AG08395 (cell line): ENCODE data around the gene VAMP7.
"Not testable (repeated sequence)": the region's sequence is repeated elsewhere in the genome, so short reads cannot be mapped to it uniquely, and the experiment has no call there.

Experiments used
- DNase-seq: peaks from one replicate; pipeline ENCODE4 v3.0.0; 2012; ENCODE audit warnings: mixed read lengths, low spot score

Gene VAMP7

DNA sequence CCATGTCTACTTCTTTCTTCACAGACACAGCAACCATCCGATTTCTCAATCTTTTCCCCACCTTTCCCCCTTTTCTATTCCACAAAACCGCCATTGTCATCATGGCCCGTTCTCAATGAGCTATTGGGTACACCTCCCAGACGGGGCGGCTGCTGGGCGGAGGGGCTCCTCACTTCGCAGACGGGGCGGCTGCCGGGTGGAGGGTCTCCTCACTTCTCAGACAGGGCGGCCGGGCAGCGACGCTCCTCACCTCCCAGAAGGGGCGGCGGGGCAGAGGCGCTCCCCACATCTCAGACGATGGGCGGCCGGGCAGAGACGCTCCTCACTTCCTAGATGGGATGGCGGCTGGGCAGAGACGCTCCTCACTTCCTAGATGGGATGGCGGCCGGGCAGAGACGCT lies 26.5 kb downstream of the VAMP7 start:
- not testable (repeated sequence) for DNase-seq

DNA sequence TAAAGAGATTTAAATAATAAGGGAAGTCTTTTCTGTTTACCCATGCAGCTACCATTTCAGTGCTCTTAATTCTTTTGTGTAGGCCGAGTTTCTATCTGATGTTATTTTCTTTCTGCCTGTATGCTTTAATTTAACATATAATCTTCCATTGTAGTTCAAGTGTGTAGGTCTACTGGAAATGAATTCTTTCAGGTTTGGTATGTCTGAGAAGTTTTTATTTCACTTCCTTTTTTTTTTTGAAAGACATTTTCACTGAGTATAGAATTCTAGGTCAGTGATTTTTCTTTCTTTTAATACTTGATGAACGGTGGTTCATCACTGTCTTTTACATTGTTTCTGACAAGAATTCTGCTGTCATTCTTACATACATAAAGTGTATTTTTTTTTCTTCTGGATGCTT lies 42.1 kb downstream of the VAMP7 start:
- no peak for DNase-seq

DNA sequence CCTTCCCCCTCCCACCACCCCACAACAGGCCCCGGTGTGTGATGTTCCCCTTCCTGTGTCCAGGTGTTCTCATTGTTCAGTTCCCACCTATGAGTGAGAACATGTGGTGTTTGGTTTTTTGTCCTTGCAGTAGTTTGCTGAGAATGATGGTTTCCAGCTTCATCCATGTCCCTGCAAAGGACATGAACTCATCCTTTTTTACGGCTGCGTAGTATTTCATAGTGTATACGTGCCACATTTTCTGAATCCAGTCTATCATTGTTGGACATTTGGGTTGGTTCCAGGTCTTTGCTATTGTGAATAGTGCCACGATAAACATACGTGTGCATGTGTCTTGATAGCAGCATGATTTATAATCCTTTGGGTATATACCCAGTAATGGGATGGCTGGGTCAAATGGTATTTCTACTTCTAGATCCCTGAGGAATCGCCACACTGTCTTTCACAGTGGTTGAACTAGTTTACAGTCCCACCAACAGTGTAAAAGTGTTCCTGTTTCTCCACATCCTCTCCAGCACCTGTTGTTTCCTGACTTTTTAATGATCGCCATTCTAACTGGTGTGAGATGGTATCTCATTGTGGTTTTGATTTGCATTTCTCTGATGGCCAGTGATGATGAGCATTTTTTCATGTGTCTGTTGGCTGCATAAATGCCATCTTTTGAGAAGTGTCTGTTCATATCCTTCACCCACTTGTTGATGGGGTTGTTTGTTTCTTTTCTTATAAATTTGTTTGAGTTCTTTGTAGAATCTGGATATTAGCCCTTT lies 49.9 kb downstream of the VAMP7 start:
- DNase-seq = not testable (repeated sequence)

DNA sequence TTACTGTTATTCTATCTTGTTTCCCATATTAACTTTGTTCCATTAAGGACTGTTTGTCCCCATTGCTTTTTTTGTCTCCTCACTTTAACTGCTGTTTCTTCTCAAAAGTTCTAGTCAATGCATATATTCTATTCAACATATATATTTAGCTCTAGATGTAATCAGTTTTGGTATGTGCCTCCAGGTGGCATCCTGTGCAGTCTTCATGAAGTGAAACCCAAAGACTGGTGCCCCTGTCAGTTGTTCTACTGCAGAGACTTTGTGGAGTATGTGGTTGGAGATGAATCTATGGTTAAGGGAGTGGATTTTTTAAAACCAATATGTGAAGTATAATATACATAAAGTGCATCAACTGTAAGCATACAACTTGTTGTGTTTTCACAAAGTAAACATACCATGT lies 57.0 kb downstream of the VAMP7 start:
- DNase-seq = no peak

DNA sequence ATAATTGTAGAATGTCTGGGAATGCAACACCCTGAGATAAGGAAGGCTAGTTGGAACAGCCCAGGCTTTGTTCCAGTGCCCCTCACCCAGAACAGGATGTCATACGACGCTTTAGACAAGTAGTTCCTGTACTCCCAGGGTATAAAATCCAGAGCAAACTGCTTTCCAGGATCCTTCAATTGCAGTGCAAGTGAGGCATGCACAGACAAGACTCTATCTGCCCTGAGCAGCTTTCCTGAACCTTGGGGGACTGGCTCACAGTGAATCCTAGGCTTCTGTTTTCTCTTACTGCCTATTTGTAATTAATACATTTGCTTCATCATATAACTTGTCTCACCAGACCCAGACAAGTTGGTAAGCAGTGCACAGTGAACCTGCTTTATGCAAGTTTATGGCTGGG lies 68.0 kb downstream of the VAMP7 start:
- no peak for DNase-seq

DNA sequence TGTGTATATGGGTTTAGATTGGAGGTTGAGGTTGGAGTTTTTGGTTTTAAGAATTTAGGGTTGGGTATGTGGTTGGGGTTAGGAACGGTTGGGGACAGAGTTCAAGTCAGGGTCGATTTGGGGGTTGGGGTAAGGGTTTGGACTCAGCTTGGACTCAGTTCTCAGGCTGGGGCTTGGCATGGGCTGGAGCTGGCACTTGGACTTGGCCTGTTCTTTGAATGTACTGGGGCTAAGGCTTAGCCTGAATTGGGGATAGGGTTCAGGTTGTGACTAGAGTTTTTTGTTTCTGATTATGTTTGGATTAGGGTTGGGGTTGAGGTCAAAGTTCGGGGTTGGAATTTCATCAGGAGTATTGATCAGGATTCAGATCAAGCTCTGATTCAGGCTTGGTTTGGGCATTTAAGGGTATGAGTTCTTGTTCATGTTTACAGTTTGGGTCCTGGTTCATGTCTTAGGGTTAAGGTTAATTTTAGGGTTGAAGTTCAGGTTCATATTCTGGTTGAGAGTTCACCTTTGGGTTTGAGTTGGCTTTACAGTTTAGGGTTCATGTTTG lies 70.2 kb downstream of the VAMP7 start:
- DNase-seq = no peak

DNA sequence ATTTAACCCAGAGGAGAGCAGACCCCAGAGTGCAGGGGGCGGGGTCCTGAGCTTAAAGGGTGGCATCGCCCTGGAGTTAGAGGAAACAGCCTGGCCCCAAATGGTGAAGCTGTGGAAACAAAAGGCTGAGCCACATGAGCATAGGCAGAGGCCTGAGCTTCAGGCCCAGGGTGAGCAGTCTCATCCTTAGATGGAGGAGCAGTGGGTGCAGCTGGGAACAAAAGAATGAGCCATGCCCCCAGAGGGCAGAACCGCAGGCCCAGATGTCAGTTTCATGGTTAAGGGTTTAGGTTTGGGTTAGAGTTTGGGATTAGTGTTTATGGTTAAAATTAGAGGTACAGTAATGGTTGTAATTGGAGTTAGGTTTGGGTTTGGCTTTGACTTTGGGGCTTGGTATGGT lies 71.9 kb downstream of the VAMP7 start:
- no peak for DNase-seq

DNA sequence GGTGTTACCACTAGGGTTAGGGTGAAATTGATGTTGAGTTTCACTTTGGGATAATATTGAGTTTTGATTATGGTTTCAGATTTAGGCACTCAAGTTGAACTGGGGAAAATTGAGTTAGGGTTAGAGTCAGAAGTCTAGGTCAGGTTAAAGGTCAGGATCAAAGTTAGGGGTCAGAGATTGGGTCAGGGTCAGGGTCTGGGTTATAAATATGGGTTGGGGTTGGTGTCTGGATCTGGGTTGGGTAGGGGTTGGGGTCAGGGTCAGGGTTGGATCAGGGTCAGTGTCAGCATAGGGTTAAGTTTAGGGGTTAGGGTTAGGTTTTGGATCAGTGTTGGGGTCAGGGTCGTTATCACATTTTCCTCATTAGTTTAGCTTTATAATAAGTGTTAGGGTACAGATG lies 73.6 kb downstream of the VAMP7 start:
- DNase-seq = no peak

DNA sequence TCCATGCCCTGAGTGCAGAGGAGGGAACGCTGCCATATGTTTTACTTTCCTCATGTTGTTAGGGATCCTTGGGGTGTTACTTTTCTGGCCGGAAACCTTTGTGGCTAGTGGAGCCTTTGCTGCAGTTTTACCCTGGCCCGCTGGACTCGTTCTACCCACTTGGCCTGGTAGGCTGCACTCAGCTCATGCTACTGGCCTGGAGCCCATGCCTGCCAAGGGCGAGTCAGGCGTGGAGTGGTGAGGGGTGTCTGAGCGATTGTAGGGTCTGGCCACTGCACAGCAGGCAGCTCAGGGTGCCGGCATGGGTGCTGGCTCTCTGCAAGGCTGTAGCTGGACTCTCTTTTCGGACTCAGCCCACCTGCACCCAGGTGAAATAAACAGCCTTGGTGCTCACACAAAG lies 75.0 kb downstream of the VAMP7 start:
- no peak for DNase-seq

DNA sequence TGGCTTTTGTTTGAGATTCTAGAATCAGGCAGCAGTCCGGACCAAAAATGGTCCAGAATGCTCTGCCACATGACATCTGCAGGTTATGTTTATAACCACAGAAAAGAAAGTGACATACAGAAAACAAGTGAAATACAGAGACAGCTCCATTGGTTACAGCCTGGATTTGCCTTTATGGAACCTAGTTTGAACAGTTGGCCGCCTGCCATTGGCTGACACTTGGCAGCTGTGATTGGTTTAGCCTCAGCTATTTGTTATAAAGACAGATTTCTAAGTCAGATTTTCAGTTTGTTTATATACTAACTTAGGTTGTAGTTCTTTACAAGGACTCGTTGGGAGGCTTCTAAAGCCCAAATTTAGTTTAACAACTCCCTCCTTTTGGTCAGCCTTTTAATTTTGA lies 75.5 kb downstream of the VAMP7 start:
- DNase-seq = no peak

DNA sequence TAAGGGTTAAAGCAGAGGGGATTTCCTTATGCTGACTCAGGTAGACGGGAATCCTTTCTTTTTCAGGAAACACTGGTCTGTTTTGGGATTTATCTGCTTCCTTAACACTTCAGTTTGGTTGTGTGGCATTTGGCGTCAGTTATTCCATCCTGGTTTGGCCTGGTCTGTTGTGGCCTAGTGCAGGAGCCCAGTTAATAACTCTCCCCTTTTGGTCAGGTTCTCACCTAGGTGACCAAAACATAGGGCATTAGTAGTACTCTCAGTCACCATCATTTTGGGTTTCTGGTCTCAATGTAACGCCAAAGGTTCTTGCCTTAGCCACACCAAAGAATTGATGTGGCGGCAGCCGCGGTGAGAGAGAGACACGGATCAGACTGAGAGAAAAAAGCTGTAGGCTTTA lies 76.7 kb downstream of the VAMP7 start:
- DNase-seq = no peak

DNA sequence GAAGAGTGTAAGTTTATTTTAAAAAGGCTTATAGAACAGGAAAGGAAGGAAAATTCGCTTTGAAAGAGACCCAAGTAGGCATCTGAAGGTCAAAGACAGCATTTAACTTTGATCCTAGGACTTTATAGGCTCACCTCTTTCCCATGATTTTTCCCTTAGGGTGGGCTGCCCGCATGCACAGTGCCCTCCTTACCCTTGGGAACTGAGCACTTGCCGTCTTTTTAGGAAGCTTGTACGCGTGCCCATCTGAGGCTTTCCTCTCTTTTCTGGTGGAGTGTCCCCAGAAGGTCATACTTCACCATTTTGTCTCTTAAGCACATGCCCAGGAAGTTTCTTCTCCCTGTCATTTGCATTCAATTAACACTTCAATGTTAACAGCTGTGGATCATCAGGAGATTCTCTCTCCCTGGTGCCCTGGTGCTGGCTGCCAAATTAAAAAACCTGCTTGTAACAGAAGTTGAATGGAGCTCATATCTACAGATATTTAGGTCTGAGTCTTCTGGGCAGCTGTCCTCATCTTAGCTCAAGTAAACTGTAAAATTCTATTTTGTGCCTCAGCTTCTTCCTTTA lies 78.0 kb downstream of the VAMP7 start:
- no peak for DNase-seq

DNA sequence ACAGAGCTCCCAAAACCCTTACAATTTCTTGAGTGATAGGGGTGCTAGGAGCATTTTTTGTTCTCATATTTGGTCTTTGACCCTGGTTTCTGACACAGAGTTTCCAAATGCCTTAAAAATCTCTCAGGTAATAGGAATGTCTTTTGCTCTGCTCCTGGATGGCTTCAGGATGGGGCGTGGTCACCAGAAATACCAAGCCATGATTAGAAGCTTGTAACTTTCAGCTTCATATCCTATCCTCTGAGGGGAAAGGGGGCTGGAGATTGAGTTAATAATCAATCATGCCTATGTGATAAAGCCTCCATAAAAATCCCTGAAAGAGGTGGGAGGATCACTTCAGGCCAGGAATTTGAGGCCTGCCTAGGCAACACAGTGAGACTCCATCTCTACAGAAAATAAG lies 81.8 kb downstream of the VAMP7 start:
- no peak for DNase-seq

DNA sequence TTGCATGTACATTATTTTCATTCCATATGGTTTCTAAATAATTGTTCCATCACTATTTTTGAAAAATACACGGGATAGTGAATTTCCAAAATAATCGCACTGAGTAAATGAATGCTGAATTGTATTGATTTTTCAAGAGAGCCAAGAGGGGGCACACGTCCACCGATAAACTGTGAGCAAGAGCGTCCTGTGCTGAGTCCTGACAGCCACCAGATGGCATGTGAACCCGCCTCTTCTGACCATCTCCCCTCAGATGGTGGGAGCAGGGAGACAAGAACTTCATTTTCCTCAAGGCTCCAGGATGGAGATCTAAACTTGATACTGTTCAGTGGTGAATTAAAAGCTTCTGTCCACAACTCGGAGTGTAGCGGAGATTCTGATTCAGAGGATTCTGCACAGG lies 85.7 kb downstream of the VAMP7 start:
- no peak for DNase-seq

DNA sequence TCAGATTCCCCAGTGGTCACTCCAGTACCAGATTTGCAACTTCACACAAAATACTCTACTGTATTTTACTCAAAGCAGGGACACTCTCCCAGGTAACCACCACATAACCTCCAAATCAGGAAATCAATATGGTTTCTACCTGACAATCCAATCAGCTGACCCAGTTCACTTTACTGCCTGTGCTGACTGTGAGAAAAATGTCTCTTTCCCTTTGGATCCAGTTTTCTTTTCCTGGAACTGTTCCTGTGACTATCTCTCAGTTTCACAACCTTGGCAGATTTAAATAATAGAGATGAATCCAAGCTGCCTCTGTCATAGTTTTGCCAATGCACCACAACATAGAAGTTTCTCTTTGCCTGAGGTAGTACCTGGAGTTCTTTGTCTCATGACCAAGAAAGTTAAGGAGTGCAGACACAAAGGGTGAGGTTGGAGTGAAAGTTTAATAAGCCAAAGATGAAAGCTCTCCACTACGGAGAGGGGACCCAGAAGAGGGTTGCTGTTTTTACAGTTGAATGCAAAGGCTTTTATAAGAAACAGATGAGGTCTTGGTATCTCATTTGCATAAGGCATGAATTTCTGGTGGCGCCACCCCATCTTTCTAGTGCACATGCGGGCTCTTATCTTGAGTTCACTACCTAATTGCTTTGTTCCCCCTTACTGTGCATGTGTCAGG lies 86.6 kb downstream of the VAMP7 start:
- DNase-seq = no peak

DNA sequence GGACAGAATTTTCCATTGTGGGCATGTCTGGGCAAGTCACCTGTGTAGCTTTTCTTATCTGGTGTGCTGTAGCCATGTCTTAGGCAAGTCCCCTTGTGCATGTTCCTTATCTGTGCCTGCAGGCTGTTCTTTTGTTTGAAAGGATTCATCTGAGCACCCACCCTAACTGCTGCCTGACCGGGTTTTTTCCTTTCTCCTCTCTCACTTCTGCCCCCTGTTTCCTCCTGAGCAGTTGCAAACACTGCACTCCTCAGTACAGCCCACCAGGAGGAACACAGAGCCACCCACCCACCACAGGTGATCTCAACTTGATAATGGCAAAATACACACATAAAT lies 87.1 kb downstream of the VAMP7 start:
- DNase-seq = no peak

DNA sequence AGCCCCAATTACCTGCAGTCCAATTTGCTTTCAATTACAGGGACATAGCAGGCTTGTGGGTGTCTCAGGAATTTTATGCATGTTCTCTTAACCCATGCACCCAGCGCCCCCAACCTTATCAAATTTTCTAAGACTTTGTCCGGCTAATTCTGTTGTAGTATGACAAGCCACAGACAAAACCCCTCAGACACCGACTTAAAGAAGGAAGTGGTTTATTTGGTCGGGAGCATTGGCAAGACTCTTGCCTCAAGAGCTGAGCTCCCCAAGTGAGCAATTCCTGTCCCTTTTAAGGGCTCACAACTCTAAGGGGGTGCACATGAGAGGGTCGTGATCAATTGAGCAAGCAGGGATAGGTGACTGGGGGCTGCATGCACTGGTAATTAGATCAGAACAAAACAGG lies 87.6 kb downstream of the VAMP7 start:
- no peak for DNase-seq

DNA sequence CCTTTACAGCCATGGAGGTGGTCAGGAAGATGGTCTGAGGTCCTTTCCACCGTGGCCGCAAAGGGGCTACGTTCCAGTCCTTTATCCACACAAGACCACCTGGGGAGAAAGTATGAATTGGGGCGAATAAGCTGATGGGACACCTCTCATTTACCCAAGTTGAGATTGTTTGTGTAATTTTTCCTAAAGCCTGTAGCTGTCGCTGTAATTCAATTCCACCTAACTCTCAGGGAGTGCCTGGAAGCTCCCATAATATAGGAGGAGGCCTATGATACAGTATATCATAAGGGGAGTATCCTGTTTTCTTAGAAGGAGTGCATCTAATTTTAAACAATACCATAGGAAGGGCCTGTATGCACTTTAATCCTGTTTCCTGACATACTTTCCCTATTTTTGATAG lies 90.5 kb downstream of the VAMP7 start:
- not testable (repeated sequence) for DNase-seq

DNA sequence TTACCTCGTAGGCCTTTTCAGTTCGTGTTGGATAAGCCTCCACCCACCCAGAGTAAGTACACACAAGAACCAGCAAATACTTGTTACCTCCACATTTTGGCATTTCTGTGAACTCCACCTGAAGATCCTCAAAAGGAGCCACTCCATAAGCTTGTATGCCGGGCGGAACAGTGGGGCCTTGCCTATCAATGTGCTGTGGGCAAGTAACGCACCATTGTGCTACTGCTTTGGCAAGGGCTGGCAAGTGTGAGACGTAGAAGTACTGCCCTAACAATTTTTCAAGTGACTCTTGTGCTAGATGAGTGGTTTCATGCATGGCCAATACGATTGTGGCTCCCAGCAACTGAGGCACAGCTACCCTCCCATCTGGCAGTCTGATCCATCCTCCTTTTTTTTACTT lies 91.1 kb downstream of the VAMP7 start:
- not testable (repeated sequence) for DNase-seq

DNA sequence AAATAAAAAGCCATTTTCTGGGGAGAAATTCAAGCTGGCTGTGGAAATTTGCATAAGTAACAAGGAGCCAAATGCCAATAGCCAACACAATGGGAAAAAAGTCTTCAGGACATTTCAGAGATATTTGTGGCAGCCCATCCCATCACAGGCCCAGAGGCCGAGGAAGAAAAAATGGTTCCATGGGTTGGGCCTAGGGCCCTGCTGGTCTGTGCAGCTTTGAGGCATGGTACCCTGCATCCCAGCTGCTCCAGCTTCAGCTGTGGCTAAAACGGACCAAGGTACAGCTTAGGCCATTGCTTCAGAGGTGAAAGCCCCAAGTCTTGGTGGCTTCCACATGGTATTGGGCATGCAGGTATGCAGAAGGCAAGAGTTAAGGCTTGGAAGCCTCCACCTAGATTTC lies 102.2 kb downstream of the VAMP7 start:
- no peak for DNase-seq

DNA sequence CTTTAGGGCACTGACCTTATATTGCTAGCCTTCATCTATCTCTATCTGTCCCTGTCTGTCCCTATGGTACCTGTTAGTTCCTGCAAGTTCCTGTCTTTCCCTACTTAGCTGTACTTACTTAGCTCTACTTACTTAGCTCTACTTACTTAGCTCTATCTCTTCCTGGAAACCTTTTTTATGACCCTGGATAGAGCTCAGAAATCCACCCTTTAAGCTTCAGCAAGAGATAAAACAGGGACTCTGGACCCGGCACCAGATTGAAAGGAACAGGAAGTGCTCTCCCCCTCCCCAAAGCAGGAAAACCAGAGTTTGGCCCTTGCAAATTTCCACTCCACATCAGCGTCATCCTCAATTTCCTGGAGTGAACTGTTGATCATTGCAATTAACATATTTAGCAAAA lies 104.1 kb downstream of the VAMP7 start:
- no peak for DNase-seq

DNA sequence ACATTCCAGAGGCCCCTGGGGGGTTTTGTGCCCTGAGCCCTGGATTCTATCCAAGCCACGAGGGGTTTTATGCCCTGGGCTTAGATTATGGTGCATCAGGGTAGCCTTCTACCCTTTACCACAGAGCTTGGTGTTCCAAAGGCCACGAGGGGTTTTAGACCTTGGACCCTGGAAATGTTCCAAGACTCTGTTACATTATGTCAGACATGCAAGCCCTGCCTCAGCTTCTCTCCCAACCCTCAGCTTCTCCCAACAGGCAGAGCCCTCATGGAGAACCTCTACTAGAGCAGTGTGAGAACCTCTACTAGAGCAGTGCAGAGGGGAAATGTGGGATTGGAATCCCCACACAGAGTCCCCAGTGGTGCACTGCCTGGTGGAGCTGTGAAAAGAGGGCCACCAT lies 105.8 kb downstream of the VAMP7 start:
- DNase-seq = not testable (repeated sequence)

DNA sequence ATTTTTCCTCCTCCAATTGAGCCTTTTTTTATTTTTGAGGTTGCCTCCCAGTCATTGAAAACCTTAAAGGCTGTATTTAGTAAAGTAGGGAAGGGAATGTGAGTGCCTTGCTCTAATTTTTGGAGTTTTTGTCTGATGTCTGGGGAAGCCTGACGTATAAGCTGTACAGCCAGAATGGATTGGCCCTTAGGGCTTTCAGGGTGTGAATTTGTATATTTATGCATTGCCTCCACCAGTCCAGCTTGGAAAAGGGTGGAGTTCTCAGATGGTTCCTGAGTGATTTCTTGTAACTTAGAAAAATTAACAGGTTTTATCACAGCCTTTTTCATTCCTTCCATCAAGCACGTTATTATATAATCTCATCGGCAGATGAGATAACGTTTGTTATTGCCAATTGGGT lies 107.7 kb downstream of the VAMP7 start:
- no peak for DNase-seq
